Measurements from ENCODE around the gene ATRN. TPM values are rescaled to one million over a fixed set of nuclear protein-coding genes. Genes with fewer than 3 reads are reported as not detected.

ATRN gene
- total and polyA plus RNA-seq, 4 donors: 8.4 to 104 (median 46.0) TPM

- Histone ChIP-seq H3K9ac (ENCODE audit: low read depth in 1 of 2, low read length in 2 of 2) (no peak overlapping the region), H3K4me3 (ENCODE audit: low read depth in 1 of 3, low read length in 3 of 3) (no peak overlapping the region), H3K9me3 (ENCODE audit: control insufficient read depth in 4 of 4, low read length in 3 of 4) (no peaks in the 10 kb centered on the region), H3K4me1 (ENCODE audit: control insufficient read depth in 4 of 4, insufficient read depth in 4 of 4, low read length in 3 of 4) (peaks cover 0 to 33% (median 19%) of the 10 kb centered on the region in 4 donors), H3K27ac (ENCODE audit: low read depth in 1 of 2, low read length in 2 of 2) (no peak overlapping the region), H3K36me3 (ENCODE audit: control insufficient read depth in 4 of 4, insufficient read depth in 3 of 4, low read depth in 1 of 4, low read length in 3 of 4) (peaks cover 0 to 6% (median 2%) of the 10 kb centered on the region in 4 donors), H3K27me3 (ENCODE audit: control insufficient read depth in 4 of 4, insufficient read depth in 4 of 4, low read length in 3 of 4) (no peaks in the 10 kb centered on the region)
- WGBS: 80% methylated on average over 6 of the region's 6 CpGs
- DNase-seq (ENCODE audit: low spot score): no peak
- TF ChIP-seq NR2F2 (IDR thresholded peaks at IDR 0.05) (no peak), ATF3 (IDR thresholded peaks at IDR 0.05) (no peak), FOXA1 (IDR thresholded peaks at IDR 0.05) (no peak), MAX (IDR thresholded peaks at IDR 0.05) (no peak), GABPA (IDR thresholded peaks at IDR 0.05 in 1 of 2, conservative IDR thresholded peaks at IDR 0.05 in 1 of 2) (no peak), RXRA (IDR thresholded peaks at IDR 0.05) (no peak), SP1 (IDR thresholded peaks at IDR 0.05) (no peak), CTCF (IDR thresholded peaks at IDR 0.05; ENCODE audit: low read depth, low read length, missing input control) (no peak), YY1 (IDR thresholded peaks at IDR 0.05) (no peak)
Observed at GRCh38 chr20:3633913-3634478, 163.2 kb downstream of the ATRN start.

- H3K27ac ChIP-seq (ENCODE audit: low read depth in 1 of 2, low read length in 2 of 2): no peak overlapping the region
- no peak overlapping the region for H3K4me3 ChIP-seq (ENCODE audit: low read depth in 1 of 3, low read length in 3 of 3)
- WGBS: 96% methylated on average over 1 of the region's 1 CpG
- no peak overlapping the region for H3K9ac ChIP-seq (ENCODE audit: low read depth in 1 of 2, low read length in 2 of 2)
- peaks cover 0 to 27% (median 18%) of the 10 kb centered on the region in 4 donors for H3K4me1 ChIP-seq (ENCODE audit: control insufficient read depth in 4 of 4, insufficient read depth in 4 of 4, low read length in 3 of 4)
- no peaks in the 10 kb centered on the region for H3K9me3 ChIP-seq (ENCODE audit: control insufficient read depth in 4 of 4, low read length in 3 of 4)
- no peak for DNase-seq (ENCODE audit: low spot score)
- no peaks in the 10 kb centered on the region for H3K27me3 ChIP-seq (ENCODE audit: control insufficient read depth in 4 of 4, insufficient read depth in 4 of 4, low read length in 3 of 4)
- TF ChIP-seq REST (IDR thresholded peaks at IDR 0.05) (no peak), ZBTB33 (IDR thresholded peaks at IDR 0.05) (no peak), ATF3 (IDR thresholded peaks at IDR 0.05) (no peak), YY1 (IDR thresholded peaks at IDR 0.05) (no peak), CTCF (IDR thresholded peaks at IDR 0.05; ENCODE audit: low read depth, low read length, missing input control) (no peak)
- H3K36me3 ChIP-seq (ENCODE audit: control insufficient read depth in 4 of 4, insufficient read depth in 3 of 4, low read depth in 1 of 4, low read length in 3 of 4): peaks cover 0 to 9% (median 7%) of the 10 kb centered on the region in 4 donors
Observed at GRCh38 chr20:3635346-3635745, 164.5 kb downstream of the ATRN start.

Data from liver (tissue), 9 donors.